B cell (primary cell): ENCODE data around the gene TSPAN17. TPM values are rescaled to one million over a fixed set of nuclear protein-coding genes. Genes with fewer than 3 reads are reported as not detected.

ENCODE experiments used
- ATAC-seq: fragments of 200-7000 bp; cut with Tn5 transposase; one replicate; pipeline ENCODE4 v1.10.0; 2021; ENCODE audit warnings: low read depth, mild to moderate bottlenecking, moderate number of reproducible peaks, moderate library complexity
- CTCF ChIA-PET: fragments of 350-600 bp; sonication (Branson Sonifier 250); formaldehyde crosslinking; loops from one replicate; lab custom pipeline; 2021; ENCODE audit warnings: antibody characterized with exemption, inconsistent platforms; lab: Charles Lee
- POLR2A ChIA-PET: fragments of 350-600 bp; sonication (Branson Sonifier 250); formaldehyde crosslinking; loops from one replicate; lab custom pipeline; 2021; ENCODE audit warnings: antibody characterized with exemption; lab: Charles Lee
- DNase-seq: peaks from one replicate; pipeline ENCODE4 v3.0.0; 2013
- H2AFZ ChIP-seq: 2 replicates; pipeline ENCODE4 v1.6.1; 2012; ENCODE audit warnings: mild to moderate bottlenecking, low read depth, low read length; ENCODE audit not compliant: insufficient read depth, poor library complexity, severe bottlenecking
- H3K27ac ChIP-seq, 2 donors: 1 replicate in 1 of 2; 2 replicates in 1 of 2; pipeline ENCODE4 v1.5.1; 2012 to 2013; ENCODE audit warnings: low read length in 2 of 2, mild to moderate bottlenecking in 2 of 2, moderate library complexity in 1 of 2
- H3K27me3 ChIP-seq, 4 experiments: fragments of 200-600 bp in 1 of 4; sonication (generic) in 1 of 4; replicated peaks in 1 of 4; 1 replicate in 2 of 4; 2 replicates in 2 of 4; pipeline versions ENCODE4 v1.6.1 to v1.7.0; 2013 to 2016; ENCODE audit warnings: low read length in 3 of 4, mild to moderate bottlenecking in 2 of 4, mixed read lengths in 1 of 4, moderate library complexity in 1 of 4; ENCODE audit not compliant: insufficient read depth in 4 of 4, control insufficient read depth in 3 of 4; ENCODE audit errors: control extremely low read depth in 1 of 4
- H3K36me3 ChIP-seq, 2 experiments: replicated peaks in 1 of 2; 1 replicate in 1 of 2; 2 replicates in 1 of 2; pipeline versions ENCODE4 v1.6.1 to v1.7.1; 2013; ENCODE audit warnings: low read length in 1 of 2; ENCODE audit not compliant: insufficient read depth in 2 of 2, control insufficient read depth in 1 of 2; ENCODE audit errors: control extremely low read depth in 1 of 2, extremely low read depth in 1 of 2
- H3K4me1 ChIP-seq, 2 donors: fragments of 200-600 bp in 1 of 2; sonication (generic) in 1 of 2; 1 replicate in 1 of 2; 2 replicates in 1 of 2; pipeline versions ENCODE4 v1.5.1 to v1.6.1; 2013 to 2017; ENCODE audit warnings: low read length in 2 of 2; ENCODE audit not compliant: control insufficient read depth in 2 of 2, insufficient read depth in 2 of 2
- H3K4me2 ChIP-seq: replicated peaks from 2 replicates; pipeline ENCODE3; 2012; ENCODE audit warnings: mild to moderate bottlenecking, low read depth, low read length; ENCODE audit not compliant: poor library complexity, severe bottlenecking
- H3K4me3 ChIP-seq, 5 experiments: fragments of 200-600 bp in 1 of 5; sonication (generic) in 1 of 5; 1 replicate in 3 of 5; 2 replicates in 2 of 5; pipeline versions ENCODE4 v1.5.1 to v1.7.0; 2011 to 2016; ENCODE audit warnings: low read length in 4 of 5, mild to moderate bottlenecking in 4 of 5, low read depth in 2 of 5, control low read depth in 1 of 5, moderate library complexity in 1 of 5; ENCODE audit not compliant: insufficient read depth in 1 of 5; ENCODE audit errors: control extremely low read depth in 1 of 5, extremely low read depth in 1 of 5
- H3K79me2 ChIP-seq: fragments of 200-600 bp; sonication (generic); one replicate; pipeline ENCODE4 v1.6.0; 2016; ENCODE audit warnings: low read length; ENCODE audit not compliant: control insufficient read depth, insufficient read depth
- H3K9ac ChIP-seq: fragments of 200-600 bp; sonication (generic); 2 replicates; pipeline ENCODE4 v1.6.1; 2017; ENCODE audit warnings: mild to moderate bottlenecking, low read length, moderate library complexity
- H3K9me3 ChIP-seq, 3 donors: one replicate each; pipeline versions ENCODE4 v1.6.1 to v1.7.1; 2013; ENCODE audit warnings: low read length in 2 of 3; ENCODE audit not compliant: control insufficient read depth in 2 of 3, insufficient read depth in 1 of 3; ENCODE audit errors: control extremely low read depth in 1 of 3
- H4K20me1 ChIP-seq: 2 replicates; pipeline ENCODE4 v1.6.0; 2012; ENCODE audit warnings: mild to moderate bottlenecking, low read length; ENCODE audit not compliant: insufficient read depth, control insufficient read depth, poor library complexity, severe bottlenecking
- H3K27ac Mint-ChIP-seq: one replicate; pipeline ENCODE4 v1.8.0; 2021; ENCODE audit warnings: mixed read lengths
- H3K27me3 Mint-ChIP-seq: one replicate; pipeline ENCODE4 v1.8.0; 2021; ENCODE audit warnings: mixed read lengths
- H3K4me1 Mint-ChIP-seq: one replicate; pipeline ENCODE4 v1.8.0; 2021; ENCODE audit warnings: mixed read lengths
- H3K4me3 Mint-ChIP-seq: one replicate; pipeline ENCODE4 v1.8.0; 2021; ENCODE audit warnings: mixed read lengths
- H3K9me3 Mint-ChIP-seq: one replicate; pipeline ENCODE4 v1.8.0; 2022; ENCODE audit warnings: mixed read lengths; ENCODE audit not compliant: insufficient read depth
- EZH2 ChIP-seq: IDR thresholded peaks from 2 replicates; pipeline ENCODE4 v1.6.1; 2012; ENCODE audit warnings: borderline replicate concordance, low read depth, mild to moderate bottlenecking, moderate library complexity, low read length; ENCODE audit not compliant: insufficient read depth, poor library complexity, severe bottlenecking
- WGBS: methylation state at CpG from one replicate; pipeline ENCODE4 v1.1.5; 2013; ENCODE audit warnings: missing lambda C conversion rate; ENCODE audit not compliant: insufficient coverage; 5-methylcytosine and 5-hydroxymethylcytosine counted together
- intact Hi-C: fragments of 100-400 bp; cut with micrococcal nuclease; formaldehyde crosslinking; loops from one replicate; pipeline ENCODE4 v1.10.0; 2022
- polyA plus RNA-seq: library from polyadenylated mRNA; depleted of rRNA; stranded (reverse); fragments of >200 nt; gene quantifications from 2 replicates; pipeline ENCODE4 v1.2.3, GENCODE V29; 2012
- total RNA-seq, 2 donors: library from RNA; stranded (reverse); fragments of 120-200 nt in 1 of 2; gene quantifications; 1 replicate in 1 of 2; 2 replicates in 1 of 2; pipeline versions ENCODE4 v1.2.3 to v1.2.4, GENCODE V29; 2013 to 2022
- TF ChIP-seq, protein P1 (sequence below): fragments of 200-600 bp; IDR thresholded peaks from one replicate; pipeline ENCODE4 v1.8.0; 2022; ENCODE audit warnings: antibody characterized with exemption, mild to moderate bottlenecking

The TSPAN17 gene
- total and polyA plus RNA-seq, 2 donors (not counting 1 experiment from before 2014, with no cell fraction given): 20.5 to 21.0 TPM

DNA sequence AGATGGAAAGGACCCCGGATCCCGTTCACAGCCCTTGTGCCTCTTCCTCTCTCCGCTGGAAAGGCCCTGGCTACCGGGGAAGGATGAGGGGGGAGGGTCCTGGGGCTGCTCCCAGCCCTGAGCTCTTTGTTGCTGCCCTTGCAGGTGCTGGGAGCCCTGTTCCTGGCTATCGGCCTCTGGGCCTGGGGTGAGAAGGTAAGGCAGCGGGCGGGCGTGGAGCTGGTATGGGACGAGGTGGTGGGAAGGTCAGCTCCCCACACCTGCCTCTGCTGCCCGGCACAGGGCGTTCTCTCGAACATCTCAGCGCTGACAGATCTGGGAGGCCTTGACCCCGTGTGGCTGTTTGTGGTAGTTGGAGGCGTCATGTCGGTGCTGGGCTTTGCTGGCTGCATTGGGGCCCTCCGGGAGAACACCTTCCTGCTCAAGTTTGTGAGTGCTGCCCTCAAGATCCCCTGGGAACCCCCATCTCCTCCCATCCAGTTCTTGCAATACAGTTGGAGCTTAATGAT is 4.2 kb downstream of the TSPAN17 start:
- ChIA-PET POLR2A (no interaction called here), CTCF (interaction anchor here (6.8 kb wide), 1 partner anchor 8 kb away, joined by 76 read pairs; no protein-coding TSS in a partner anchor)
- peaks cover 14% of the 10 kb centered on the region for H3K79me2 ChIP-seq
- H3K4me2 ChIP-seq: no peak overlapping the region
- Mint-ChIP-seq H3K27ac (no peak overlapping the region), H3K9me3 (no peaks in the 10 kb centered on the region), H3K4me3 (no peak overlapping the region), H3K27me3 (no peaks in the 10 kb centered on the region), H3K4me1 (peaks cover 62% of the 10 kb centered on the region)
- H3K4me3 ChIP-seq: no peak overlapping the region
- peaks cover 37 to 66% of the 10 kb centered on the region in 2 donors for H3K4me1 ChIP-seq
- no peak for DNase-seq
- H3K27ac ChIP-seq: no peak overlapping the region
- no peak overlapping the region for H3K9ac ChIP-seq
- WGBS: 81% methylated on average over 14 of the region's 17 CpGs
- TF ChIP-seq EZH2: no peak
- TF ChIP-seq, protein P1, sequence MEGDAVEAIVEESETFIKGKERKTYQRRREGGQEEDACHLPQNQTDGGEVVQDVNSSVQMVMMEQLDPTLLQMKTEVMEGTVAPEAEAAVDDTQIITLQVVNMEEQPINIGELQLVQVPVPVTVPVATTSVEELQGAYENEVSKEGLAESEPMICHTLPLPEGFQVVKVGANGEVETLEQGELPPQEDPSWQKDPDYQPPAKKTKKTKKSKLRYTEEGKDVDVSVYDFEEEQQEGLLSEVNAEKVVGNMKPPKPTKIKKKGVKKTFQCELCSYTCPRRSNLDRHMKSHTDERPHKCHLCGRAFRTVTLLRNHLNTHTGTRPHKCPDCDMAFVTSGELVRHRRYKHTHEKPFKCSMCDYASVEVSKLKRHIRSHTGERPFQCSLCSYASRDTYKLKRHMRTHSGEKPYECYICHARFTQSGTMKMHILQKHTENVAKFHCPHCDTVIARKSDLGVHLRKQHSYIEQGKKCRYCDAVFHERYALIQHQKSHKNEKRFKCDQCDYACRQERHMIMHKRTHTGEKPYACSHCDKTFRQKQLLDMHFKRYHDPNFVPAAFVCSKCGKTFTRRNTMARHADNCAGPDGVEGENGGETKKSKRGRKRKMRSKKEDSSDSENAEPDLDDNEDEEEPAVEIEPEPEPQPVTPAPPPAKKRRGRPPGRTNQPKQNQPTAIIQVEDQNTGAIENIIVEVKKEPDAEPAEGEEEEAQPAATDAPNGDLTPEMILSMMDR: no peak
- intact Hi-C loops: no loop called here
- H2AFZ ChIP-seq: no peak overlapping the region
- H4K20me1 ChIP-seq: no peaks in the 10 kb centered on the region
- H3K9me3 ChIP-seq: no peaks in the 10 kb centered on the region
- H3K27me3 ChIP-seq: no peaks in the 10 kb centered on the region
- ATAC-seq: no peak
- H3K36me3 ChIP-seq: peaks cover 0 to 10% of the 10 kb centered on the region in 2 experiments

DNA sequence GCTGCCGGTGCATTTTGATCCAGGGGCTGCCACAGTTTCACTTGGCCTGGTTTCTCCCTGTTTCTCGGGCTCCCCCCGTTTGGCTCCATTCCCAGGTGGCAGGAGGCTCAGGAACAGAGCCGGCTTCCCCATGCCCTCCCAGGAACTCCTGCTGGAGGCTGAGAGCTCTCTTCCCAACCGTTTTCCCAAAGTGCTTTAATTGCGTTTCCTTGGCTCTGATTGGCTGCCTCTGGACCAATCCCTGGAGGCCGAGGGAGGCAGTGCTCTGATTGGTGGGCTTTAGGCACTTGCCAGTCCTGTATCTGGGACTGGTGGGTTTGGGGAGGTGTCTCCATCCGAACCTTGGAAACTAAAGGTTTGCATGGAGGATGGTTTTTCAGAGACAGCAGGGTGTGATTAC is 4.9 kb downstream of the TSPAN17 start:
- Mint-ChIP-seq H3K4me3 (no peak overlapping the region), H3K9me3 (no peaks in the 10 kb centered on the region), H3K27me3 (no peaks in the 10 kb centered on the region), H3K4me1 (peaks cover 56% of the 10 kb centered on the region), H3K27ac (no peak overlapping the region)
- no peak overlapping the region for H3K27ac ChIP-seq
- H3K9me3 ChIP-seq: no peaks in the 10 kb centered on the region
- H4K20me1 ChIP-seq: no peaks in the 10 kb centered on the region
- intact Hi-C loops: no loop called here
- H3K79me2 ChIP-seq: peaks cover 14% of the 10 kb centered on the region
- H3K4me3 ChIP-seq: no peak overlapping the region
- no peak overlapping the region for H2AFZ ChIP-seq
- DNase-seq (no peak), ATAC-seq (no peak)
- peaks cover 0 to 16% of the 10 kb centered on the region in 2 experiments for H3K36me3 ChIP-seq
- H3K27me3 ChIP-seq: no peaks in the 10 kb centered on the region
- WGBS: 98% methylated on average over 6 of the region's 8 CpGs
- TF ChIP-seq EZH2: no peak
- TF ChIP-seq, protein P1: no peak
- ChIA-PET CTCF (interaction anchor here (6.8 kb wide), 1 partner anchor 7 kb away, joined by 76 read pairs; no protein-coding TSS in a partner anchor), POLR2A (no interaction called here)
- H3K4me2 ChIP-seq: no peak overlapping the region
- H3K4me1 ChIP-seq: peaks cover 34 to 63% of the 10 kb centered on the region in 2 donors
- H3K9ac ChIP-seq: no peak overlapping the region
